ENCODE measurements around the gene WWC2. TPM values are rescaled to one million over a fixed set of nuclear protein-coding genes. Genes with fewer than 3 reads are reported as not detected.

WWC2 gene
- total RNA-seq, 1 experiment from 2014 or later, result 39.1 TPM

GRCh38 chr4:183244506-183244905, 145.4 kb downstream of the WWC2 start:
- Histone ChIP-seq H3K4me1 (ENCODE audit: control insufficient read depth in 1 of 2, insufficient read depth in 2 of 2, low read length in 2 of 2) (peaks cover 18 to 26% of the 10 kb centered on the region in 2 experiments), H3K27ac (ENCODE audit: low read depth, low read length) (no peak overlapping the region), H4K20me1 (ENCODE audit: insufficient read depth) (no peaks in the 10 kb centered on the region), H3K4me3 (replicated peaks in 1 of 2; ENCODE audit: low read depth in 1 of 2, low read length in 2 of 2) (no peak overlapping the region), H3K9ac (ENCODE audit: low read length) (no peak overlapping the region), H2AFZ (ENCODE audit: low read depth, low read length, poor library complexity, severe bottlenecking) (no peak overlapping the region), H3K9me2 (ENCODE audit: insufficient read depth) (no peaks in the 10 kb centered on the region), H3K9me3 (ENCODE audit: control insufficient read depth in 1 of 2, insufficient read depth in 1 of 2, low read depth in 1 of 2, low read length in 2 of 2) (no peaks in the 10 kb centered on the region), H3K79me2 (ENCODE audit: insufficient read depth, low read length) (no peaks in the 10 kb centered on the region), H3K27me3 (ENCODE audit: insufficient read depth, low read length) (no peaks in the 10 kb centered on the region), H3K36me3 (ENCODE audit: control insufficient read depth in 1 of 2, insufficient read depth in 2 of 2, low read length in 2 of 2) (peaks cover 0 to 31% of the 10 kb centered on the region in 2 experiments; a peak in 2 of 4 replicates), H3K4me2 (ENCODE audit: low read length) (no peak overlapping the region)
- TF ChIP-seq ATF3 (IDR thresholded peaks at IDR 0.05) (no peak), SP1 (IDR thresholded peaks at IDR 0.05; ENCODE audit: low read depth) (no peak), EZH2 (IDR thresholded peaks at IDR 0.05) (no peak), SRF (IDR thresholded peaks at IDR 0.05; ENCODE audit: low read depth) (no peak), CBX3 (IDR thresholded peaks at IDR 0.05; ENCODE audit: low read depth) (no peak), ZFX (IDR thresholded peaks at IDR 0.05) (no peak), ZNF274 (IDR thresholded peaks at IDR 0.05; ENCODE audit: low read depth, low read length) (no peak), YY1 (IDR thresholded peaks at IDR 0.05; ENCODE audit: extremely low read depth, insufficient replicate concordance, low read depth, low read length) (no peak), FOSL1 (IDR thresholded peaks at IDR 0.05; ENCODE audit: low read depth) (no peak), POLR2AphosphoS5 (IDR thresholded peaks at IDR 0.05; ENCODE audit: low read depth, low read length) (no peak), JUND (IDR thresholded peaks at IDR 0.05) (no peak), TCF7L2 (IDR thresholded peaks at IDR 0.05; ENCODE audit: borderline replicate concordance, extremely low read depth, insufficient read depth, insufficient read length) (no peak), EGR1 (IDR thresholded peaks at IDR 0.05; ENCODE audit: low read depth) (no peak), EZH2phosphoT487 (IDR thresholded peaks at IDR 0.05; ENCODE audit: borderline replicate concordance) (no peak)
- intact Hi-C loops (cut with micrococcal nuclease), result no loop called here
- BruUV-seq (replicated peaks), result no TSS peak
- ChIA-PET POLR2A (no interaction called here), RAD21 (ENCODE audit: low non-redundant PET in 1 of 2, low total read pairs in 2 of 2, uncharacterized antibody in 2 of 2, unreplicated experiment in 2 of 2) (no interaction called here), CTCF (interaction anchor here (1.0 kb wide), 1 partner anchor 171 kb away, joined by 3 read pairs; no protein-coding TSS in a partner anchor)
- DNase-seq (ENCODE audit: low read depth, low spot score), result no peak
- ATAC-seq, result no peak
